Mesodermal cell (in vitro differentiated cells): ENCODE measurements around the gene KCTD14.
A peak's percentile ranks its signal among the peaks of the same experiment; 100 is the strongest.
"Not testable (repeated sequence)": the region's sequence is repeated elsewhere in the genome, so short reads cannot be mapped to it uniquely, and the experiment has no call there.

Experiments
- H3K27ac ChIP-seq: 2 replicates; pipeline ENCODE4 v1.7.0; 2013; ENCODE audit warnings: mild to moderate bottlenecking, low read depth, low read length, moderate library complexity; ENCODE audit not compliant: severe bottlenecking
- H3K36me3 ChIP-seq: 2 replicates; pipeline ENCODE4 v1.7.1; 2013; ENCODE audit warnings: mild to moderate bottlenecking, low read length, moderate library complexity; ENCODE audit not compliant: control insufficient read depth, insufficient read depth
- H3K4me1 ChIP-seq: one replicate; pipeline ENCODE4 v1.7.1; 2013; ENCODE audit warnings: mild to moderate bottlenecking, low read length; ENCODE audit not compliant: insufficient read depth, control insufficient read depth, poor library complexity, severe bottlenecking
- H3K4me3 ChIP-seq: 2 replicates; pipeline ENCODE4 v1.7.0; 2013; ENCODE audit warnings: low read length, control low read depth, mild to moderate bottlenecking; ENCODE audit not compliant: insufficient read depth, poor library complexity, severe bottlenecking; ENCODE audit errors: extremely low read depth
- H3K9me3 ChIP-seq: 2 replicates; pipeline ENCODE4 v1.7.1; 2013; ENCODE audit warnings: mild to moderate bottlenecking, low read length, moderate library complexity; ENCODE audit not compliant: control insufficient read depth
- WGBS, 2 experiments: methylation state at CpG; one replicate each; pipeline ENCODE4 v1.1.5; 2013; ENCODE audit warnings: missing lambda C conversion rate in 2 of 2; ENCODE audit not compliant: insufficient coverage in 2 of 2; 5-methylcytosine and 5-hydroxymethylcytosine counted together

KCTD14 gene

GRCh38 chr11:78061921-78062311 lies 38.8 kb upstream of the KCTD14 start:
- WGBS, 2 experiments = 90 to 100% methylated on average over 1 to 3 of the region's 4 CpGs
- Histone ChIP-seq H3K36me3 (peaks cover 4% of the 10 kb centered on the region), H3K27ac (no peak overlapping the region)

GRCh38 chr11:78061088-78061920 lies 38.2 kb upstream of the KCTD14 start:
- H3K9me3 ChIP-seq = no peaks in the 10 kb centered on the region
- no peaks in the 10 kb centered on the region for H3K4me1 ChIP-seq
- H3K36me3 ChIP-seq = no peaks in the 10 kb centered on the region
- no peak overlapping the region for H3K27ac ChIP-seq
- 83 to 95% methylated on average over 1 to 2 of the region's 4 CpGs for WGBS, 2 experiments
- no peak overlapping the region for H3K4me3 ChIP-seq

More at GRCh38 chr11:78061921-78062311, 38.8 kb upstream of the KCTD14 start:
- H3K9me3 ChIP-seq = no peaks in the 10 kb centered on the region
- H3K4me1 ChIP-seq = no peaks in the 10 kb centered on the region
- H3K4me3 ChIP-seq = no peak overlapping the region

GRCh38 chr11:78060533-78060932 lies 37.5 kb upstream of the KCTD14 start:
- Histone ChIP-seq H3K4me1 (no peaks in the 10 kb centered on the region), H3K36me3 (no peaks in the 10 kb centered on the region), H3K27ac (no peak overlapping the region), H3K4me3 (no peak overlapping the region), H3K9me3 (no peaks in the 10 kb centered on the region)
- WGBS, 2 experiments = 96 to 97% methylated on average over 5 to 6 of the region's 8 CpGs

DNA sequence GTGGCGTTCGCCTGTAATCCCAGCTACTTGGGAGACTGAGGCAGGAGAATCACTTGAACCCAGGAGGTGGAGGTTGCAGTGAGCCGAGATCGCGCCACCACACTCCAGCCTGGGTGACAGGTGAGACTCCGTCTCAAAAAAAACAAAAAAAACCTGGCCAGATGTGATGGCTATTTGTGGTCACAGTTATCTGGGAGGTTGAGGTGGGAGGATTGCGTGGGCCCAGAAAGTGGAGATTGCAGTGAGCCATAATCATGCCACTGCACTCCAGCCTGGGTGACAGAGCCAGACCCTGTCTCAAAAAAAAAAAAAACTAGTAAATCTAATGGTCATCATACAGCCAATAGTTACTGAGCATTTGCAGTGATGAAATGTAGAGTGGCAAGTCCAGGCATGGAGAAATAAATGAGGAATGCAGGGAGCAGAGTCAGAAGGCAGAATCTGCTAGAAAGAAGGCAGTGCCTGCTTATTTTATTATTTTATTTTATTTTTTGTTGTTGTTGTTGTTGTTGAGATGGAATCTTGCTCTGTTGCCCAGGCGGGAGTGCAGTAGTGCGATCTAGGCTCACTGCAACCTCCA lies 36.8 kb upstream of the KCTD14 start:
- 97 to 100% methylated on average over 6 to 9 of the region's 9 CpGs for WGBS, 2 experiments
- H3K36me3 ChIP-seq, H3K27ac ChIP-seq, H3K9me3 ChIP-seq, H3K4me1 ChIP-seq, H3K4me3 ChIP-seq: not testable (repeated sequence)

DNA sequence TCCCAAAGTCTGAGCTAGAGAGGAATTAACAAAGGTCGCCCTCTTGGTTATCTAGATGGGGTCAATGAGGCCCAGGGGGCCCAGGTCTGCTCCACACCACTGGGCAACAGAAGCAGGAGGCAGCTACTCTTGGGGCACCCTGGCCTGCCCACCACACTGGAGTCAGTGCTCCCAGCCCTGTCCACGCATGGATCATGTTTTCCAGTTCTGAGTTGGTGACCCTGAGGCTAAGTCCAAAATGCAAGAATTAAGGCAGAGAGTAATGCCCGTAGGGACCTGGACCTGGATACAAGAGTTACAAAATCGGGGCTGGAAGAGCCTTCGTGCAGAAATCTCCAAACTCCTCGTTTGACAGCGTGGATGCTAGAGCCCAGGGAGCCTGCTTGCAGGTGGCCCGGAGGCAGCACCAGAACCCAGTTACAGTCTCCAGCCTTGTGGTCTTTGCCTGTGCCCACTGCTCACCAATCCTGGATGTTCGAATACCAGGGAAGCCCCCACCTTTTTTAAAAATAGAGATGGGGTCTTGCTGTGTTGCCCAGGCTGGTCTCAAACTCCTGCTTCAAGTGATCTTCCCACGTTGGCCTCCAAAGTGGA lies 34.5 kb upstream of the KCTD14 start:
- WGBS, 2 experiments = 80 to 83% methylated on average over 8 of the region's 10 CpGs
- H3K27ac ChIP-seq = no peak overlapping the region
- H3K4me1 ChIP-seq = no peaks in the 10 kb centered on the region
- no peak overlapping the region for H3K4me3 ChIP-seq
- no peaks in the 10 kb centered on the region for H3K36me3 ChIP-seq
- H3K9me3 ChIP-seq = no peaks in the 10 kb centered on the region

- H3K4me3 ChIP-seq = no peak overlapping the region
- peaks cover 8% of the 10 kb centered on the region for H3K4me1 ChIP-seq
- 88% methylated on average over 2 of the region's 3 CpGs; no CpG with 5 or more reads in 1 of the 2 experiments for WGBS, 2 experiments
- H3K9me3 ChIP-seq = no peaks in the 10 kb centered on the region
- no peaks in the 10 kb centered on the region for H3K36me3 ChIP-seq
- H3K27ac ChIP-seq = no peak overlapping the region
These were observed 33.0 kb upstream of the KCTD14 start for GRCh38 chr11:78056093-78056492.

GRCh38 chr11:78054971-78055370 lies 31.9 kb upstream of the KCTD14 start:
- no peak overlapping the region for H3K27ac ChIP-seq
- peaks cover 19% of the 10 kb centered on the region for H3K4me1 ChIP-seq
- no peaks in the 10 kb centered on the region for H3K36me3 ChIP-seq
- H3K9me3 ChIP-seq = no peaks in the 10 kb centered on the region
- 92 to 98% methylated on average over 4 of the region's 4 CpGs for WGBS, 2 experiments
- H3K4me3 ChIP-seq = no peak overlapping the region

GRCh38 chr11:78050964-78051831 lies 28.1 kb upstream of the KCTD14 start:
- Histone ChIP-seq H3K9me3 (no peaks in the 10 kb centered on the region), H3K27ac (peak overlapping the region; percentile 98), H3K4me3 (no peak overlapping the region), H3K36me3 (no peaks in the 10 kb centered on the region), H3K4me1 (peaks cover 21% of the 10 kb centered on the region)
- WGBS, 2 experiments = 62 to 63% methylated on average over 4 of the region's 6 CpGs

DNA sequence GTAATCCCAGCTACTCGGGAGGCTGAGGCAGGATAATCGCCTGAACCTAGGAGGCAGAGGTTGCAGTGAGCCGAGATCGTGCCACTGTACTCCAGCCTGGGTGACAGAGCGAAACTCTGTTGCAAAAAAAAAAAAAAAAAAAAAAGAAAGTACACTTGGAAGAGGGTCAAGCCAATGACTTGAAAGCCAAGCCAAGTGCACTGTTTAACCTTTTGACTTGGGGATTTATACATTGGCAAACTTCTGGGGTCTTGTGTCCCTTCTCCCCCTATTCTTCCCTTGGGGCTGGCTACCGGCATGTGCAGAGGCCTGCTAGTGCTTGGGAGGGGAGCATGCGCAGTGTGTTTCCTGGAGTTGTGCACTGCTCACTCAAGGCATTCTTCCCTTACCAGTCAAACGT lies 26.3 kb upstream of the KCTD14 start:
- peaks cover 25% of the 10 kb centered on the region for H3K4me1 ChIP-seq
- H3K4me3 ChIP-seq = no peak overlapping the region
- no peaks in the 10 kb centered on the region for H3K9me3 ChIP-seq
- no peaks in the 10 kb centered on the region for H3K36me3 ChIP-seq
- 96 to 97% methylated on average over 4 to 8 of the region's 8 CpGs for WGBS, 2 experiments
- no peak overlapping the region for H3K27ac ChIP-seq

DNA sequence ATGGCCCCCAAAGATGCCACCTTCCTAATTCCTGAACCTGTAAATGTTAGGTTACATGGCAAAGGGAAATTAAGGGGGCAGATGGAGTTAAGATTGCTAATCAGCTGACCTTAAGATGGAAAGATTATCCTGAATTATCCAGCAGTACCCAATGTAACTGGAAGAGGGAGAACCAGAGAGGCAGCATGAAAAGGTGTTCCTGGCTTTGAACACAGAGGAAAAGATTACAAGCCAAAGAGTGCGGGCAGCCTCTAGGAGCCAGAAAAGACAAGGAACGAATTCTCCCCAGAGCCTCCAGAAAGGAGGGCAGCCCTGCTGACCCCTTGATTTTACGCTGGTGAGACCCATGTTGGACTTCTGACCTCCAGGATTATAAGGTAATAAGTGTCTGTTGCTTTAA lies 25.5 kb upstream of the KCTD14 start:
- Histone ChIP-seq H3K9me3 (no peaks in the 10 kb centered on the region), H3K4me3 (no peak overlapping the region), H3K36me3 (no peaks in the 10 kb centered on the region), H3K4me1 (peaks cover 25% of the 10 kb centered on the region), H3K27ac (no peak overlapping the region)
- WGBS, 2 experiments = 77 to 83% methylated on average over 2 to 3 of the region's 3 CpGs
